Glomerular endothelial cell (primary cell): ENCODE measurements around the gene UHRF1. TPM values are rescaled to one million over a fixed set of nuclear protein-coding genes. Genes with fewer than 3 reads are reported as not detected.
"Not testable (repeated sequence)": the region's sequence is repeated elsewhere in the genome, so short reads cannot be mapped to it uniquely, and the experiment has no call there.

Source experiments
- DNase-seq: peaks from one replicate; pipeline ENCODE4 v3.0.0-alpha.2; 2011; ENCODE audit warnings: low read depth, low spot score; ENCODE audit errors: extremely low read depth
- total RNA-seq: library from RNA; depleted of rRNA; stranded (reverse); fragments of >200 nt; gene quantifications from 2 replicates; pipeline ENCODE4 v1.2.3, GENCODE V29; 2015

UHRF1 gene
- total RNA-seq = 12.2 and 22.6 TPM in 2 replicates

DNA sequence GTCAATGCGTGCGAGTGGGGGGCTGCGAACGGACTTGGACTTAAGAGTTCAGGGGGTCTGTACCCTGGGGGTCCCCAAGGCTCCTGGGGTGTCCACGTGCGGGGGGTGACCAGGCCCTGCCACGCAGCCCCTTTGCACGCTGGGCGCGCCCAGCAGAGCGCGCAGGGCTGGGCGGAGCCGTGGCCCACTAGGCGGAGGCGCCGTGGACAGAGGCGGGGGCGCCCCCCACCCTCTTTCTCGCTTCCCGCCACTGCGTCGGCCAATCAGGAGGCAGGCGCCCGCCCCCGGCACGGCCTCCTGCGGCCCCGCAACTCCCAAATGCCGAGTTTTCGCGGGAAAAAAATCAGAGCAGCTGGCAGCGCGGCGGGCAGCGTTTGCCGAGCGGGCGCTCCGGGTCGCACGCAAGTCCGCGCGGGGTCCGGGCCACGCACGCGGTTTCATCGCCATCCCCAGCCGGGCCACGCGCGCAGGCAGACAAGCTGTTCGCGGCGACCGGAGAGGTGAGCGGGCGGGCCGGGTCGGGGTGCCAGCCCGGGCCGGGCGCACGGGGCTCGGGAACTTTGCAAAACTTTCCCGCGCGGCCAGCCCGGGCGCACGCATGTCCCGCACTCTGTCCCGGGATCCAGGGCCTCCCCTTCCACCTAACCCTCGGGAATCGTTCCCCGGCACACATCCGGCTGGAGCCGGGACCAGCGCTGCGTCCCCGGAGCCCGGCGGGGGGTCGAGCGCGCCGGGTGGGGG, at the start of gene UHRF1:
UHRF1 (plus strand) TSS at position 346 of the 741 bp plus-strand sequence. CDS start 1,385 bp downstream, outside the sequence.
- no peak for DNase-seq

DNA sequence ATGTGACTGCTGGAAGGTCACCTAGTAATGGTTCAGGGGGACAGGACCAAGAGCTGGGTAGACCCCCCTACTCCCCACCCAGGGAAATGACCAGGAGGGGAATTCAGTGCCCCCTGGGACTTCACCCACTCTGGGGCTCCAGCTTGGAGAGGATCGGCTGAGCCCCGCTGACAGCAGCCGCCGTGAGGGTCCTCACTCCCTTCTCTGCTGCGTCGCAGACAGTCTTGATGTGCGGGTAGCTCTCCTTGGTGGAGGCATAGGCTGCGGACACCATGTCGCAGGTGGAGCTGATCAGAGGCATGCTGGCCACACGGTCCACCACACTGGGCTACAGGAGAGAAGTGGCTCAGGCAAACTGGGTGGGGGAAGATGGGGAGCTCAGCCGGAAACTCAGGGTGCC, 49.6 kb upstream of the UHRF1 start:
- no peak for DNase-seq

DNA sequence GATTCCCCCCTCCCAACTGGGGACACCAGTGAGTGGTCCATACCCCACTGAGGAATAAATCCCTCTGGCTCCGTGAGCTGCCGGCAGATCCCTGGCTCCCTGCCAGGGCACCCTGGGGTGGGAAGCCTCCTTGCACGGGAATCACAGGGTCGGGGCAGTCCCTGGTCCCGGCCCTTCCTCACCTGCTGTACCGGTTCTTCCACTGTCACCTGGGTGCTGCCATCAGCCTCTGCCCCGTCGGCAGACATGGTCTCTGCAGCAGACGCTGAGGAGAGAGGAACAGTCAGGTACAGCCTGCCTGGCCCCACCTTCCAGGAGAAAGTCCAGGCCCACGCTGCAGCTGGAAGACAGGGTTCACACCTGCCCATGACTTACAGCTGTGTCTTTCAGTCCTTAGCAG, 48.2 kb upstream of the UHRF1 start:
- DNase-seq = no peak

DNA sequence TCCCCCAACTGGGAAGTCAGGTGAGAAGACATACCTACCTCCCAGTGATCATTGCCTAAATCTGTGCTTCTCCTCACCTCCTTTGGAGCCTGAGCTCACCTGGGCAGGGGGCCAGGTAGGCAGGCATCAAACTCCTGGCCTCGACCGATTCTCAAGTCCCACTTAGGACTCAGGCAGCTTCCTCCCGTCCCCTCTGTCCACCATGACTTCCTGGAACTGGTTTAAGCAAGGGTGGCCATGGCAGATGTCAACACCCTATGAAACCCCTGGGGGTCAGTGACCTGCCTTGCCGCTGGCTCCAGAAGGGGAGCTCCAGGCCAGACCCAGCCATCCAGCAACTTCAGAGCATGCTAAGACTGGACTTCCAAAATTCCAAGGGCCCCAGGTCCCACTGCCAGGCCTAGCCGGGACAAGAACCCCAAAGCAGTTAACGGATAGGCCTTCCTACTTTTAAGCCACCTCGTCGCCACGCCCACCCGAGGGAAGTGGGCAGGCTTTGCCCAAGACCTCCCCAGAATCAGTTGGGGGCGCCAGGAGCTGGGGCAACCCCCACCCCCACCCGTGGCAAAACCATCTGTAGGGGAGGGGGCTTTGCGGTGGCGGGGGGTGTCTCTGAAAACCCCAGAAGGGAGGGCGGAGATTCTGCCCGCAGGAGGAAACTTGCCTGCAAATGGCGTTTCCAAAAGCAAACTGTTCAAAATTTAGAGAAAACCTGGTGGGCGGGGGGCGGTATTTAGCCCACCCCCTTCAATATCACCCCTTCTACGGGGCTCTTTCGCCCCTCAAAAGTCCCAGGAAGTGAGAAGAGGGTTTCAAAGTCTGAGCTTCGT, 42.5 kb upstream of the UHRF1 start:
- DNase-seq = no peak

DNA sequence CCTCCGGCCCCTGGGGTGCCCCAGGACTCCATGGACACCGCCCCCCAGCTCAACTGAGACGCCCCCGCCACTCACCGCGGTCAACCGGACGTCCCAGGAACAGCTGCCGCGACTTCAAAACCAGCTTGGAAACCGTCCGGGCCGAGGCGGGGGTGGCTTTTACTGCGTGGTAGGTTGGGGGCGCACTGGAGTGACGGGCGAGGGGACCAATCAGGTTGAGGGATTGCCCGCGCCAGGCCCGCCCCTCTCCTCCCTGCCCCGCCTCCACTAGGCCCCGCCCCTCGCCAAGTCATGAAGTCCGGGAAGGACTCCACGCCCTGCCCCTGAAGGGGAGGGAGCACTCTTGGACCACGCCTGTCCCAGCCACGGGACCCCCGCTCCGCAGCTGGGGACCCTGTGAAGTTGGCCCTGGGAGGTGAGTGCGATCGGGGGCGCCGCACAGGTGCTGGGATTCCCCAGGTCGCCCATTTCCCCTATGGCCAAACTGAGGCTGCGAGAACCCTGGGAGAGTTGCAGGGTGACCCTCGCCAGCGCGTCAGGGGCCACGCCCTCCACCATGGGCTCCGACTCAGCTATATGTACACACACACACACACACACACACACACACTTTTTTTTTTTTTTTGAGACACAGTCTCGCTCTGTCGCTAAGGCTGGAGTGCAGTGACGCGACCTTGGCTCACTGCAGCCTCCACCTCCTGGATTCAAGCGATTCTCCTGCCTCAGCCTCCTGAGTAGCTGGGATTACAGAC, 41.6 kb upstream of the UHRF1 start, which contains the start of gene PLIN3:
PLIN3 (minus strand) TSS at position 134 of the 752 bp plus-strand sequence. CDS start 6,273 bp downstream, outside the sequence.
- no peak for DNase-seq

DNA sequence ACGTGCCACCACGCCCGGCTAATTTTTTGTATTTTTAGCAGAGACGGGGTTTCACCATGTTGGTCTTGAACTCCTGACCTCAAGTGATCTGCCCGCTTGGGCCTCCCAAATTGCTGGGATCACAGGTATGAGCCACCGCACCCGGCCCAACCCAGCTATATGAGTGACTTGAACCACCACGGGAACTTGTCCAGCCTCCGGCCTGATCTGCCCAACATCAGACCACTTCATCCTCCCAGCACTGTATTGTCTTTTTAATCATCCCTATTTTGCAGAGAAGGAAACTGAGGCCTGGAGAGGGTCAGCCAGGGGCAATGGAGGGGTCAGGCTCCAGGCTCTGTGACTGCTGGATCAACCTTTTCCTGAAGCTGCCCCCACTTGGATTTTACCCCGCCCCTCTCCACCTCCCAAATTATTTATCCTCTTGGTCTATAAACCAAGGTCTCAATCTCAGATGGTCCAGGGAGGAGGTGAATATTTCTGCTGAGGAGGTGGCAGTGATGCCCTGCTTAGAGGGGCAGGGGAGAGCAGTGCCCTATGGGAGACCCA, 40.9 kb upstream of the UHRF1 start:
- DNase-seq = no peak

DNA sequence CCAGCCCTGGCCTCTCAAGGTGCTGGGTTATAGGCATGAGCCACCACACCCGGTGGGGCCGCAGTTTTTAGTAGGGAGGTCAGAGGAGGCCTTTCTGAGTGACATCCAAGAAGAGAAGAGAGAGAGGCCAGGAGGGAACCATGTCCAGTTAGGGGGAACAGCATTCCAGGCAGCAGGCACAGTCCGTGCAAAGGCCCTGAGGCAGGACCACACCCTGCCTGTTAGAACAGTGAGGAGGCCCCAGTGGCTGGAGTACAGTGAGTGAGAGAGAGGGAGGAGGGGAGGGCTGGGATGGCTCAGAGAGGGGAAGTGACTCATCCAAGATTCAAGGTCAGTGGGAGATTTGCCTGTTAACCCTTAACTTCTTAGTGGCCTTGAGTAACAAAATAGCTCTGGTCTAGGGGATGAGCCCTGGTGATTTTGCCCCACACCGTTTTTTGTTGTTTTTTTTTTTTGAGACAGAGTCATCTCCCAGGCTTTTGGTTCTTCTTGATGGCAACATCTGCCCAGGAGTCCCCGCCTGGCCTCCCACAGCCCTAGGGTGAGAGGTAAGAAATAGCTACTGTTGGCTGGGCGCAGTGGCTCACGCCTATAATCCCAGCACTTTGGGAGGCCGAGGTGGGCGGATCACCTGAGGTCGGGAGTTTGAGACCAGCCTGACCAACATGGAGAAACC, 39.1 kb upstream of the UHRF1 start:
- no peak for DNase-seq

DNA sequence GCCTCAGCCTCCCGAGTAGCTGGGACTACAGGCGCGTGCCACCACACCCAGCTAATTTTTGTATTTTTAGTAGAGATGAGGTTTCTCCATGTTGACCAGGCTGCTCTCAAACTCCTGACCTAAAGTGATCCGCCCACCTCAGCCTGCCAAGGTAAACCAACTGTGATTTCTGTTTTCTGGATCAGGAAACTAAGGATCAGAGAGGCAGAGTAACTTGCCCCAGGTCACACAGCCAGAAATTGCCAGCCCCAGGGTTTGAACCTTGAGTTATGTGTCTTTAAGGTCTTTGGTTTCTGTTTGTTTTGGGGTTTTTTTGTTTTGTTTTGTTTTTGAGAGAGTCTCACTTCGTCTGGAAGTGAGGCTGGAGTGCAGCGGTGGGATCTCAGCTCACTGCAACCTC, 37.6 kb upstream of the UHRF1 start:
- no peak for DNase-seq

DNA sequence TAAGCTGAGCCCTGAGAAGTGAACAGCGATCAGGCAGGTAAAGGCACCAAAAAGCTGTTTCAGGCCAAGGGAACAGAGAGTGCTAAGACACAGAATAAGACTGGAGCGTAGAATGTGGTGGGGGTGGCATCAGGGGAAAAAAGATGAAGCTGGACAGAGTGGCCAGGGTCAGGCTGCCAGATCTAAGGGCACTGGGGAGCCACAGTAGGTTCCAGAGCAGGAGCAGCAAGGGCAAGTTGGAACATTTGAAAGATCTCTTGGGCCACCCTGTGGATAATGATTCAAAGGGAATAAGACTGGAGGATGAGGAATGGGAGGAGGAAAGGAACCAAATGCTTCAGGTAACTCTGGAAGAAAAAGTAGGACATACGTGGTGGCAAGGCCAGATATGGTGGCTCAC, 35.4 kb upstream of the UHRF1 start:
- DNase-seq = no peak

DNA sequence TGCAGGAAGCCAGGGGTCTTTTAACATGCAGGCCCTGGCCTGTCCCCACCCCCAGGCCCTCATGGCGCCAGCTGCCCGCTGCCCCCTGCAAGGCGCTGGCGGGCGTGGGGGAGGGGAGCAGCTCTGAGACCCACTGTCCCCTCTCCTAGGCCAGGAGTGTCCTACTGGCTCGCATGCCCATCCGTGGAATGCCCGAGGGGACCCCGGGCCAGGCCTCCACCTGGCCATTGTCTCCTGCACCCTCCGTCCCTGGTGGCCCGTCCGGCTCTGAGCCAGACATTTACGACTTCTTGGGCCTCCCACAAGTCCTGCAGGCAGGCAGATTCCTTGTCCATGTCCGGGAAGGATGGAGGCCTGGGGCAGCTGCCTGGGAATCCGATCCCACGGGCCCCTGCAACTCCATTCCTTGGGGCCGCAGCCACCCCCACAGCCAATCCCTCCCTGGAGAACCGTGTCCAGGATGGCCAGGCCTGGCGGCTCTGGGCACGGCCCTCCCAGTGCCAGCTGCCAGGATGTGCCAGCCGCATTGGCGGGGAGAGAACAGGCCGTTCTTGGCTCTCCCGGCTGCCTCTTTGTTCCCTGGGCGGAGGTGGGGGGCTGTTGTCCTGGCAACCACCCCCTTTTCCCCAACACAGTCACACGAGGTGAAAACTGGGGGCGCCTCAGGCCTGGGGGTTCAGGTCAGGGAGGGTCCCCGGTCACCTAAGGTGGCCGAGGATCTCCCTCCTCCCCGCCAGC, 31.4 kb upstream of the UHRF1 start:
- no peak for DNase-seq

DNA sequence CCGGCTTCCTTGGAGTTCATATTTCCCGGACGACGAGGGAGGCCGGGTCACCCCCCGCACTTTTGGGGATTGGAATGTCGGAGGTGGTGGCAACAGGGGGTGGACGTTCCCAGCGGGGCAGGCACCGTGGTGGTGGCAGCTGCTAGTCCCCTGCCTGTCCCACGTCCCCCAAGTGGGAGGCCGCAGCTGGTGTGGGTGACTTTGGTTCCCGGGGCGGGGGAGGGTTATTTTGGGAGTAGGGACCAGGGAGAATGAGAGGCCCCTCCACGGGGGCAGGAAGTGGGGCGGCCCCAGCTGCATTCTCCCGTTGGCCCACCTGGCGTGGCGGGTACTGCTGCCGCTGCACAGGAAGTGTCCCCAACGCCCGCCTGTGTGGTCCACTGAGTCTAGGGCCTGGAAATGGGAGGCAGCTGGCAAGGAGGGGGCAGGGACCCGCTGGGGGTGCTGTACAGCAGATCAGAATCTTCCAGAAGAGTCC, 30.8 kb upstream of the UHRF1 start:
- no peak for DNase-seq

DNA sequence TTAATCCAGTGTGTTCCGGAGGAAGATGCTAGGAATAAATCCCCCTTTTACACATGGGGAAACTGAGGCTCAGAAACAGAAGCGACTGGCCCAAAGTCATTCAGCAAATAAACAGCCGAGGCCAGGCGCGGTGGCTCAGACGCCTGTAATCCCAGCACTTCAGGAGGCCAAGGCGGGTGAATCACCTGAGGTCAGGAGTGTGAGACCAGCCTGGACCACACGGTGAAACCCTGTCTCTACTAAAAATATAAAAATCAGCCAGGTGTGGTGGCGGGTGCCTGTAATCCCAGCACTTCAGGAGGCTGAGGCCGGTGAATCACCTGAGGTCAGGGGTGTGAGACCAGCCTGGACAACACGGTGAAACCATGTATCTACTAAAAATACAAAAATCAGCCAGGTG, 30.3 kb upstream of the UHRF1 start:
- DNase-seq = no peak

DNA sequence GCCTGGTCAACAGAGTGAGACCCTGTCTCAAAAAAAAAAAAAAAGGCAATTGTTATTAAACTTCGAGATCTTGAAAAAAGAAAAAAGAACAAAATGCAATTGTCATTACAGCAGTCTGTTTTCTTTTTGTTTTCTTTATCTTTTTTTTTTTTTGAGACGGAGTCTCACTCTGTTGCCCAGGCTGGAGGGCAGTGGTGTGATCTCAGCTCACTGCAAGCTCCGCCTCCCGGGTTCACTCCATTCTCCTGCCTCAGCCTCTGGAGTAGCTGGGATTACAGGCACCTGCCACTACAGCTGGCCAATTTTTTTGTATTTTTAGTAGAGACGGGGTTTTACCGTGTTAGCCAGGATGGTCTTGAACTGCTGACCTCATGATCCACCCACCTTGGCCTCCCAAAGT, 26.4 kb upstream of the UHRF1 start:
- not testable (repeated sequence) for DNase-seq

DNA sequence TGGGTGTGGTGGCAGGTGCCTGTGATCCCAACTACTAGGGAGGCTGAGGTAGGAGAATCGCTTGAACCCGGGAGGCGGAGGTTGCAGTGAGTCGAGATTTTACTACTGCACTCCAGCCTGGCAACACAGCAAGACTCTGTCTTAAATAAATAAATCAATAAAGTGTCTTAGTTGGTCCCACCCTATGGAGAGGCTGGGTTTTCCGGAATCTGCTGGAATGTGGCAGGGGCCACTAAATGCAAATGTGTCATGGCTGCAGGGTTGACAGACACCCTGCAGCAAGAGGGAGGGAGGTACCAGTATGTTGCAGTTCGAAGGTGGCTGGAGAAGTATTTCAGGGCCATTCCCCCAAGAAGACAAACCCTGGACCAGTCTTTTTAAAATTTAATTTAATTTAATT, 24.3 kb upstream of the UHRF1 start:
- DNase-seq = not testable (repeated sequence)

DNA sequence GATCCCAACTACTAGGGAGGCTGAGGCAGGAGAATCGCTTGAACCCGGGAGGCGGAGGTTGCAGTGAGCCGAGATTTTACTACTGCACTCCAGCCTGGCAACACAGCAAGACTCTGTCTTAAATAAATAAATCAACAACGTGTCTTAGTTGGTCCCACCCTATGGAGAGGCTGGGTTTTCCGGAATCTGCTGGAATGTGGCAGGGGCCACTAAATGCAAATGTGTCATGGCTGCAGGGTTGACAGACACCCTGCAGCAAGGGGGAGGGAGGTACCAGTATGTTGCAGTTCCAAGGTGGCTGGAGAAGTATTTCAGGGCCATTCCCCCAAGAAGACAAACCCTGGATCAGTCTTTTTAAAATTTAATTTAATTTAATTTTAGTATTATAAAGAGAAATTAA, 21.5 kb upstream of the UHRF1 start:
- DNase-seq = not testable (repeated sequence)

DNA sequence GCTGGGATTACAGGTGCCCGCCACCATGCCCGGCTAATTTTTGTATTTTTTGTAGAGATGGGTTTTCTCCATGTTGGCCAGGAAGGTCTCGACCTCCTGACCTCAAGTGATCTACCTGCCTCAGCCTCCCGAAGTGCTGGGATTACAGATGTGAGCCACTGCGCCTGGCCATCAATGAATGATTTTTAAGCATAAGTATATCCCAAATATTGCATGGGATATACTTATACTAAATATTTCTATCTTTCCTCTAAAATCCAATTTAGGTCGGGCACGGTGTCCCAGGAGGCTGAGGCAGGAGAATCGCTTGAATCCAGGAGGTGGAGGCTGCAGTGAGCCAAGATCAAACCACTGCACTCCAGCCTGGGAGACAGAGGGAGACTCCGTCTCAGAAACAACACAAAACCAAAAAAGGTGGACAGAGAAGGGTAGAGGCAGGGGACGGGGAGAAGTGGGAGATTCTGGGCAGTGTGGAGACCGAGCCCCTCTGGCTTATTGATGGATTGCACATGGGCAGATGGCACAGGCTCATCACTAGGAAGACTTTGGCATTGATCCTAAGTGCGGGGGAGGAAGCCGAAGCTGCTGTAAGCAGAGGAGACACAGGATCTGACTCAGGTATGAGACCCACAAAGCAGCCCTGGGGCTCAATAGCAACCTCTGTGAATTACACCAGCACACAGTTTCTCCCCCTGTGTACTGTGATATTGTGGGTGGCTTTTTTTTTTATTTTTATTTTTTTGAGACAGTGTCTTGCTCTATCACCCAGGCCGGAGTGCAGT, 20.1 kb upstream of the UHRF1 start:
- no peak for DNase-seq

DNA sequence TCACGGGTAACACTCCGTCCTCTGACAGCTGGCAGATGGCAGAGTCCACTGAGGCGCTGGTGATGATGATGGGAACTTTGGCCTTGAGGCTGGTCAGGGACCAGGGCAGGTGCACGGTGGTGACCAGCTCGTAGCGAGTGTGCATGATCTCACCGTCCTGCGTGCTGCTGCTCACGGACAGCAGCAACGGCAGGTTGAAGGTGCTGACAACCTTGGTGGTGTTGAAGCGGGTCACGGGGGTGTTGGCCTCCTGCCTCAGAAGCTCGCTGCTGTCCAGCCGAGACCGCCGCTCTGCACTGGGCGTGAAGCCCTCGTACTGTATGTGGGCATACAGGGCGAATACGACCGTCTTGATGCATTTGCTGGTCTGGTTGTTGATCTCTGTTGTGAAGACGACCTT, 18.2 kb upstream of the UHRF1 start:
- DNase-seq = no peak

DNA sequence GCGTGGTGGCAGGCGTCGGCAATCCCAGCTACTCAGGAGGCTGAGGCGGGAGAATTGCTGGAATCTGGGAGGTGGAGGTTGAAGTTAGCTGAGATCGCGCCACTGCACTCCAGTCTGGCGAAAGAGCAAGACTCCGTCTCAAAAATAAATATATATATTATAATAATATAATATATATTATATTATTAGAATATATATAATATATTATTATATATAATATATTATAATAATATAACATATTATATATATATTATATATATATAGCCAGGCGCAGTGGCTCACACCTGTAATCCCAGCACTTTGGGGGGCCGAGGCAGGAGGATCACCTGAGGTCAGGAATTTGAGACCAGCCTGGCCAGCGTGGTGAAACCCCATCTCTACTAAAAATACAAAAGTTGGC, 16.3 kb upstream of the UHRF1 start:
- DNase-seq = not testable (repeated sequence)

DNA sequence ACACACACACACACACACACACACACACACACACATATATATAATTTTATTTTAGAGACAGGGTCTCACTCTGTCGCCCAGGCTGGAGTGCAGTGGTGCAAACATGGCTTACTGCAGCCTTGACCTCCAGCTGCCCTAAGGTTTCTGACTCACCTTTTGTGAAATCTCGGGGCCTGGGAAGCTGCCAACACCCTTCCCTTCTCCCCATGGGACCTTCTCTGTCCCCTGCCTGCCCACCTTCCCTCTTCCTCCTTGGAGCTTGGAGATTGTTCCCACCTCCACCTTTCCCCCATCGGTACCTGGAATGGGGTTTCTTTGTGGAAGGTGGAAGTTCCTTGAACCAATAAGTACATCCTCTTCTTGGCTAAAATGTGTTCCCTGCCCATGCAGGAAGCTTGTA, 12.9 kb upstream of the UHRF1 start:
- DNase-seq = no peak
